ENCODE data around the gene STMP1.

DNA sequence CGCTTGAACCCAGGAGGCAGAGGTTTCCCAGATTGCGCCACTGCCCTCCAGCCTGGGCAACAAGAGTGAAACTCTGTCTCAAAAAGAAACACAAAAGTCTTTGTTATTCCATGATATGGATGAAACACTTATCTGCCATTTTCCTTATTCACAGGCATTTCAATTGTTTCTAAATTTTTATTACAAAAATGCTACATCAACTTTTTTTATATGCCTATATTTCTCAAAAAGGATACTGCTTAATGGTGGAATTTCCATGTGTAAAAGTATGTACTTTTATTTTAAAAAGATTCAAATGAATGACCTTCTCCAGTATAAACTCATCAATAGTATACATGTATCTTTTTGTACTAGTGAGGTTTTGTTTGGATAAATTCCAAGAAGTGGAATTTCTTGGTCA lies 41.9 kb upstream of the STMP1 start:
- TF ChIP-seq POLR2A (IDR thresholded peaks at IDR 0.05; ENCODE audit: extremely low read depth, insufficient read length) (no peak), MYC (IDR thresholded peaks at IDR 0.05; ENCODE audit: low read depth, low read length) (no peak)
- TF ChIP-seq, protein P1, sequence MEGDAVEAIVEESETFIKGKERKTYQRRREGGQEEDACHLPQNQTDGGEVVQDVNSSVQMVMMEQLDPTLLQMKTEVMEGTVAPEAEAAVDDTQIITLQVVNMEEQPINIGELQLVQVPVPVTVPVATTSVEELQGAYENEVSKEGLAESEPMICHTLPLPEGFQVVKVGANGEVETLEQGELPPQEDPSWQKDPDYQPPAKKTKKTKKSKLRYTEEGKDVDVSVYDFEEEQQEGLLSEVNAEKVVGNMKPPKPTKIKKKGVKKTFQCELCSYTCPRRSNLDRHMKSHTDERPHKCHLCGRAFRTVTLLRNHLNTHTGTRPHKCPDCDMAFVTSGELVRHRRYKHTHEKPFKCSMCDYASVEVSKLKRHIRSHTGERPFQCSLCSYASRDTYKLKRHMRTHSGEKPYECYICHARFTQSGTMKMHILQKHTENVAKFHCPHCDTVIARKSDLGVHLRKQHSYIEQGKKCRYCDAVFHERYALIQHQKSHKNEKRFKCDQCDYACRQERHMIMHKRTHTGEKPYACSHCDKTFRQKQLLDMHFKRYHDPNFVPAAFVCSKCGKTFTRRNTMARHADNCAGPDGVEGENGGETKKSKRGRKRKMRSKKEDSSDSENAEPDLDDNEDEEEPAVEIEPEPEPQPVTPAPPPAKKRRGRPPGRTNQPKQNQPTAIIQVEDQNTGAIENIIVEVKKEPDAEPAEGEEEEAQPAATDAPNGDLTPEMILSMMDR (IDR thresholded peaks at IDR 0.05; ENCODE audit: low read depth, low read length), result no peak
- TF ChIP-seq, protein P2, sequence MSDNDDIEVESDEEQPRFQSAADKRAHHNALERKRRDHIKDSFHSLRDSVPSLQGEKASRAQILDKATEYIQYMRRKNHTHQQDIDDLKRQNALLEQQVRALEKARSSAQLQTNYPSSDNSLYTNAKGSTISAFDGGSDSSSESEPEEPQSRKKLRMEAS (IDR thresholded peaks at IDR 0.05; ENCODE audit: low read depth, low read length), result no peak

Data from NB4 (cell line).